ENCODE measurements around the gene CLIC1. TPM values are rescaled to one million over a fixed set of nuclear protein-coding genes. Genes with fewer than 3 reads are reported as not detected.
A peak's percentile ranks its signal among the peaks of the same experiment; 100 is the strongest.

The CLIC1 gene
- total and polyA plus RNA-seq, 10 of the 15 experiments (the other 5 are each of a cell fraction or from before 2014, with no cell fraction given) = 446 to 1,266 (median 636) TPM

- Histone ChIP-seq H3K4me2 (ENCODE audit: control insufficient read depth, insufficient read depth) (peak within 1 kb of the TSS; percentile 98), H3K9me3 (replicated peaks; ENCODE audit: control insufficient read depth, insufficient read depth, low read length) (no peaks in the 10 kb centered on the region), H3K36me3 (ENCODE audit: control insufficient read depth in 2 of 2, insufficient read depth in 2 of 2, low read length in 1 of 2) (peaks cover 3 to 13% of the 10 kb centered on the region in 2 experiments), H3K27me3 (replicated peaks in 1 of 2; ENCODE audit: control insufficient read depth in 2 of 2, insufficient read depth in 2 of 2, low read length in 1 of 2) (no peaks in the 10 kb centered on the region), H3K79me2 (ENCODE audit: control insufficient read depth, insufficient read depth, low read length) (peaks cover 10% of the 10 kb centered on the region), H3K9ac (ENCODE audit: control insufficient read depth, insufficient read depth, low read length) (peak within 1 kb of the TSS; percentile 25; the same call in 1 of the 2 replicates), H3K4me1 (ENCODE audit: control insufficient read depth, insufficient read depth, low read length) (peaks cover 28% of the 10 kb centered on the region), H3K4me3 (peak within 1 kb of the TSS; percentile 78), H4K20me1 (ENCODE audit: control insufficient read depth, insufficient read depth) (no peaks in the 10 kb centered on the region), H2AFZ (ENCODE audit: control insufficient read depth, low read depth, low read length) (peak within 1 kb of the TSS; percentile 29), H3K27ac (ENCODE audit: control insufficient read depth, insufficient read depth) (peak within 1 kb of the TSS; percentile 60; the same call in 1 of the 2 replicates)
- in situ Hi-C loops (cut with MboI) (no loop called here), intact Hi-C loops (cut with micrococcal nuclease; ENCODE audit: unreplicated experiment) (loop anchor here (1.0 to 2.0 kb wide), 3 partner anchors 40 to 98 kb away; partner anchors contain the start of gene HSPA1B)
- ChIA-PET CTCF (interaction anchor here (0.6 to 15.8 kb wide), 16 partner anchors 10 to 169 kb away, joined by 3 to 208 read pairs (median 5); partner anchors contain the start of genes HSPA1B, MSH5 and VARS1), POLR2A (interaction anchor here (1.1 to 2.8 kb wide), 5 partner anchors 11 to 102 kb away, joined by 3 to 30 read pairs (median 6); partner anchors contain the start of gene MSH5), SMC1A (ENCODE audit: uncharacterized antibody, unreplicated experiment) (interaction anchor here (0.6 to 5.3 kb wide), 9 partner anchors 10 to 104 kb away, joined by 3 to 45 read pairs (median 4); partner anchors contain the start of genes ABHD16A, CLIC1, LSM2 and MSH5), RAD21 (ENCODE audit: unreplicated experiment) (interaction anchor here (0.7 to 3.6 kb wide), 17 partner anchors 10 to 467 kb away, joined by 3 to 44 read pairs (median 4); partner anchors contain the start of genes HSPA1A, HSPA1B, HSPA1L and LSM2)
- FAIRE-seq (no peak), DNase-seq (ENCODE audit: low read depth, low spot score) (no peak), ATAC-seq (peak; percentile 30)
- 35% methylated on average over 36 of the region's 36 CpGs for WGBS (ENCODE audit: insufficient coverage, insufficient replicate concordance, low lambda C conversion rate, missing lambda C conversion rate)
- BruUV-seq (replicated peaks) = no TSS peak
- TF ChIP-seq MXI1 (IDR thresholded peaks at IDR 0.05; ENCODE audit: low read depth, low read length) (0 out of 2 replicates have a peak, but pooled peaks have one; percentile 38), SUPT20H (IDR thresholded peaks at IDR 0.05; ENCODE audit: borderline replicate concordance, control insufficient read depth, low read depth, low read length) (no peak), EGR1 (IDR thresholded peaks at IDR 0.05; ENCODE audit: borderline replicate concordance in 1 of 2, low read depth in 2 of 2, low read length in 2 of 2) (no peak), CTCF (IDR thresholded peaks at IDR 0.05 in 2 of 3, conservative IDR thresholded peaks at IDR 0.05 in 1 of 3; ENCODE audit: control insufficient read depth in 2 of 3, extremely low read depth in 1 of 3, insufficient read depth in 1 of 3, low read depth in 3 of 3, low read length in 3 of 3) (peak in 1 of 3 experiments; percentile 91; a peak in 3 of 6 replicates), STAT1 (conservative IDR thresholded peaks at IDR 0.05) (no peak), IKZF2 (IDR thresholded peaks at IDR 0.05) (no peak), HSF1 (IDR thresholded peaks at IDR 0.05; ENCODE audit: low read depth, low read length) (no peak), POLR2A (IDR thresholded peaks at IDR 0.05; ENCODE audit: low read depth, low read length) (peak; percentile 38; the same call in 1 of the 2 replicates), RAD21 (IDR thresholded peaks at IDR 0.05; ENCODE audit: insufficient read depth, low read depth, low read length) (no peak), EZH2 (IDR thresholded peaks at IDR 0.05; ENCODE audit: borderline replicate concordance, control insufficient read depth, low read depth, low read length) (no peak)
- TF ChIP-seq, protein P1, sequence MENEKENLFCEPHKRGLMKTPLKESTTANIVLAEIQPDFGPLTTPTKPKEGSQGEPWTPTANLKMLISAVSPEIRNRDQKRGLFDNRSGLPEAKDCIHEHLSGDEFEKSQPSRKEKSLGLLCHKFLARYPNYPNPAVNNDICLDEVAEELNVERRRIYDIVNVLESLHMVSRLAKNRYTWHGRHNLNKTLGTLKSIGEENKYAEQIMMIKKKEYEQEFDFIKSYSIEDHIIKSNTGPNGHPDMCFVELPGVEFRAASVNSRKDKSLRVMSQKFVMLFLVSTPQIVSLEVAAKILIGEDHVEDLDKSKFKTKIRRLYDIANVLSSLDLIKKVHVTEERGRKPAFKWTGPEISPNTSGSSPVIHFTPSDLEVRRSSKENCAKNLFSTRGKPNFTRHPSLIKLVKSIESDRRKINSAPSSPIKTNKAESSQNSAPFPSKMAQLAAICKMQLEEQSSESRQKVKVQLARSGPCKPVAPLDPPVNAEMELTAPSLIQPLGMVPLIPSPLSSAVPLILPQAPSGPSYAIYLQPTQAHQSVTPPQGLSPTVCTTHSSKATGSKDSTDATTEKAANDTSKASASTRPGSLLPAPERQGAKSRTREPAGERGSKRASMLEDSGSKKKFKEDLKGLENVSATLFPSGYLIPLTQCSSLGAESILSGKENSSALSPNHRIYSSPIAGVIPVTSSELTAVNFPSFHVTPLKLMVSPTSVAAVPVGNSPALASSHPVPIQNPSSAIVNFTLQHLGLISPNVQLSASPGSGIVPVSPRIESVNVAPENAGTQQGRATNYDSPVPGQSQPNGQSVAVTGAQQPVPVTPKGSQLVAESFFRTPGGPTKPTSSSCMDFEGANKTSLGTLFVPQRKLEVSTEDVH (IDR thresholded peaks at IDR 0.05; ENCODE audit: low read depth, partially characterized antibody) = no peak
Measured at GRCh38 chr6:31728767-31729514, 7.4 kb downstream of the CLIC1 start, which contains the start of gene DDAH2. DDAH2 (minus strand) TSS chr6:31729299; CDS start chr6:31729161, 138 bp downstream.

Measured in GM12878 (cell line).